KOPT-K1 (cell line): ENCODE data around the gene AGRN.
"Not testable (repeated sequence)": the region's sequence is repeated elsewhere in the genome, so short reads cannot be mapped to it uniquely, and the experiment has no call there.

Source experiments
- H3K27ac ChIP-seq: fragments of 200-600 bp; sonication (generic); 2 replicates; pipeline ENCODE4 v1.5.1; 2016; ENCODE audit warnings: antibody characterized with exemption, mild to moderate bottlenecking, low read depth, low read length; ENCODE audit not compliant: poor library complexity, severe bottlenecking
- H3K36me3 ChIP-seq: fragments of 200-600 bp; sonication (generic); 2 replicates; pipeline ENCODE4 v1.5.1; 2017; ENCODE audit warnings: antibody characterized with exemption, mild to moderate bottlenecking, low read length, moderate library complexity; ENCODE audit not compliant: insufficient read depth
- H3K9me3 ChIP-seq: fragments of 200-600 bp; sonication (generic); 2 replicates; pipeline ENCODE4 v1.5.1; 2017; ENCODE audit warnings: antibody characterized with exemption, low read length, mild to moderate bottlenecking; ENCODE audit not compliant: insufficient read depth, poor library complexity, severe bottlenecking

Gene AGRN

GRCh38 chr1:1093610-1093943 is 73.7 kb downstream of the AGRN start:
- no peaks in the 10 kb centered on the region for H3K36me3 ChIP-seq
- H3K27ac ChIP-seq, result no peak overlapping the region
- H3K9me3 ChIP-seq, result no peaks in the 10 kb centered on the region

GRCh38 chr1:1094981-1095380 is 75.1 kb downstream of the AGRN start:
- Histone ChIP-seq H3K9me3 (peaks cover 6% of the 10 kb centered on the region), H3K27ac (no peak overlapping the region), H3K36me3 (no peaks in the 10 kb centered on the region)

GRCh38 chr1:1096136-1096535 is 76.2 kb downstream of the AGRN start:
- peaks cover 14% of the 10 kb centered on the region for H3K9me3 ChIP-seq
- not testable (repeated sequence) for H3K27ac ChIP-seq

GRCh38 chr1:1098681-1099421 is 78.9 kb downstream of the AGRN start:
- no peaks in the 10 kb centered on the region for H3K36me3 ChIP-seq
- H3K27ac ChIP-seq, result no peak overlapping the region
- H3K9me3 ChIP-seq, result peaks cover 14% of the 10 kb centered on the region

More at GRCh38 chr1:1096136-1096535, 76.2 kb downstream of the AGRN start:
- not testable (repeated sequence) for H3K36me3 ChIP-seq

GRCh38 chr1:1099506-1100183 is 79.7 kb downstream of the AGRN start:
- Histone ChIP-seq H3K36me3 (no peaks in the 10 kb centered on the region), H3K27ac (no peak overlapping the region), H3K9me3 (peaks cover 14% of the 10 kb centered on the region)

- Histone ChIP-seq H3K36me3 (no peaks in the 10 kb centered on the region), H3K27ac (no peak overlapping the region), H3K9me3 (peaks cover 14% of the 10 kb centered on the region)
Measured at GRCh38 chr1:1100296-1100695, 80.4 kb downstream of the AGRN start.

GRCh38 chr1:1101503-1101902 is 81.6 kb downstream of the AGRN start:
- Histone ChIP-seq H3K36me3 (no peaks in the 10 kb centered on the region), H3K27ac (no peak overlapping the region), H3K9me3 (peaks cover 14% of the 10 kb centered on the region)

- H3K36me3 ChIP-seq, H3K27ac ChIP-seq: not testable (repeated sequence)
- peaks cover 14% of the 10 kb centered on the region for H3K9me3 ChIP-seq
Measured at GRCh38 chr1:1104152-1104551, 84.2 kb downstream of the AGRN start.
